Measurements from ENCODE around the gene SPECC1L. TPM values are rescaled to one million over a fixed set of nuclear protein-coding genes. Genes with fewer than 3 reads are reported as not detected.

SPECC1L gene
- total RNA-seq, 1 experiment from 2014 or later = 40.8 TPM

DNA sequence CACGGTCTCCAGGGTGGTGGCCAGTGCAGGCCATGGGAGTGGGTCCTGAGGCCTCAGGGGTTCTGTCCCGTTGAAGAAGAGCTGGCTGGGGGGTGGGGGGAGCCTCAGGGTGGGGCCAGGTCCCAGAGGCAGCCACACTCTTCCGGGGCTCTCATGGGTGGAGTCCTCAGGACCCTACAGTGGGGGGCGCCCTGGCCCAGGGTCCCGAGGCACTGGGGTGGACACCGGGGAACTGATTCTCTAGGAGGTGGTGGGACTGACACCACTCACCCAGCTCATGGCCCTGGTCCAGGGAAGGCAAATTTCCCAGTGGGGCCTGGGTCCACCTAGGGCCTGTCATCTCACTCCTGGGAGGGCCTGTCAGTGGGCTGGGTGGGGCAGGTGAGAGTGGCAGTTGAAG, 38.5 kb upstream of the SPECC1L start:
- POLR2A ChIA-PET = interaction anchor here (1.0 to 2.2 kb wide), 2 partner anchors 17 to 42 kb away, joined by 4 to 9 read pairs; no protein-coding TSS in a partner anchor
- Histone ChIP-seq H3K9ac (ENCODE audit: low read length) (no peak overlapping the region), H4K20me1 (ENCODE audit: insufficient read depth) (no peaks in the 10 kb centered on the region), H3K4me1 (ENCODE audit: control insufficient read depth in 1 of 2, insufficient read depth in 2 of 2, low read length in 2 of 2) (peaks cover 9 to 10% of the 10 kb centered on the region in 2 experiments; a peak in 3 of 4 replicates), H3K9me2 (ENCODE audit: insufficient read depth) (no peaks in the 10 kb centered on the region), H3K9me3 (ENCODE audit: control insufficient read depth in 1 of 2, insufficient read depth in 1 of 2, low read depth in 1 of 2, low read length in 2 of 2) (no peaks in the 10 kb centered on the region), H3K4me3 (replicated peaks in 1 of 2; ENCODE audit: low read depth in 1 of 2, low read length in 2 of 2) (no peak overlapping the region), H3K79me2 (ENCODE audit: insufficient read depth, low read length) (no peaks in the 10 kb centered on the region), H3K27me3 (ENCODE audit: insufficient read depth, low read length) (no peaks in the 10 kb centered on the region), H2AFZ (ENCODE audit: low read depth, low read length, poor library complexity, severe bottlenecking) (no peak overlapping the region), H3K27ac (ENCODE audit: low read depth, low read length) (peak overlapping the region; percentile 29; the same call in 1 of the 2 replicates), H3K36me3 (ENCODE audit: control insufficient read depth in 1 of 2, insufficient read depth in 2 of 2, low read length in 2 of 2) (no peaks in the 10 kb centered on the region), H3K4me2 (ENCODE audit: low read length) (no peak overlapping the region)
- intact Hi-C loops (cut with micrococcal nuclease) = no loop called here
- CTCF ChIA-PET = interaction anchor here (1.0 to 3.1 kb wide), 6 partner anchors 9 to 41 kb away, joined by 4 to 40 read pairs (median 6); no protein-coding TSS in a partner anchor
- DNase-seq (ENCODE audit: low read depth, low spot score) = no peak
- ATAC-seq = no peak
- RAD21 ChIA-PET (ENCODE audit: low non-redundant PET in 1 of 2, low total read pairs in 2 of 2, uncharacterized antibody in 2 of 2, unreplicated experiment in 2 of 2) = interaction anchor here in 1 of 2 experiments (0.6 to 2.0 kb wide), 2 partner anchors 26 to 42 kb away, joined by 4 to 13 read pairs; no protein-coding TSS in a partner anchor
- TF ChIP-seq RAD21 (IDR thresholded peaks at IDR 0.05; ENCODE audit: low read depth) (no peak), SP1 (IDR thresholded peaks at IDR 0.05; ENCODE audit: low read depth) (no peak), ZFX (IDR thresholded peaks at IDR 0.05) (no peak), ZNF274 (IDR thresholded peaks at IDR 0.05; ENCODE audit: low read depth, low read length) (no peak), SRF (IDR thresholded peaks at IDR 0.05; ENCODE audit: low read depth) (no peak), EGR1 (IDR thresholded peaks at IDR 0.05; ENCODE audit: low read depth) (no peak), JUND (IDR thresholded peaks at IDR 0.05) (no peak)
- TF ChIP-seq, protein P1, sequence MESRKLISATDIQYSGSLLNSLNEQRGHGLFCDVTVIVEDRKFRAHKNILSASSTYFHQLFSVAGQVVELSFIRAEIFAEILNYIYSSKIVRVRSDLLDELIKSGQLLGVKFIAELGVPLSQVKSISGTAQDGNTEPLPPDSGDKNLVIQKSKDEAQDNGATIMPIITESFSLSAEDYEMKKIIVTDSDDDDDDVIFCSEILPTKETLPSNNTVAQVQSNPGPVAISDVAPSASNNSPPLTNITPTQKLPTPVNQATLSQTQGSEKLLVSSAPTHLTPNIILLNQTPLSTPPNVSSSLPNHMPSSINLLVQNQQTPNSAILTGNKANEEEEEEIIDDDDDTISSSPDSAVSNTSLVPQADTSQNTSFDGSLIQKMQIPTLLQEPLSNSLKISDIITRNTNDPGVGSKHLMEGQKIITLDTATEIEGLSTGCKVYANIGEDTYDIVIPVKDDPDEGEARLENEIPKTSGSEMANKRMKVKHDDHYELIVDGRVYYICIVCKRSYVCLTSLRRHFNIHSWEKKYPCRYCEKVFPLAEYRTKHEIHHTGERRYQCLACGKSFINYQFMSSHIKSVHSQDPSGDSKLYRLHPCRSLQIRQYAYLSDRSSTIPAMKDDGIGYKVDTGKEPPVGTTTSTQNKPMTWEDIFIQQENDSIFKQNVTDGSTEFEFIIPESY (IDR thresholded peaks at IDR 0.05; ENCODE audit: extremely low read depth, insufficient replicate concordance, low read length) = no peak
- TF ChIP-seq, protein P2, sequence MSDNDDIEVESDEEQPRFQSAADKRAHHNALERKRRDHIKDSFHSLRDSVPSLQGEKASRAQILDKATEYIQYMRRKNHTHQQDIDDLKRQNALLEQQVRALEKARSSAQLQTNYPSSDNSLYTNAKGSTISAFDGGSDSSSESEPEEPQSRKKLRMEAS (IDR thresholded peaks at IDR 0.05) = no peak
- TF ChIP-seq, protein P3, sequence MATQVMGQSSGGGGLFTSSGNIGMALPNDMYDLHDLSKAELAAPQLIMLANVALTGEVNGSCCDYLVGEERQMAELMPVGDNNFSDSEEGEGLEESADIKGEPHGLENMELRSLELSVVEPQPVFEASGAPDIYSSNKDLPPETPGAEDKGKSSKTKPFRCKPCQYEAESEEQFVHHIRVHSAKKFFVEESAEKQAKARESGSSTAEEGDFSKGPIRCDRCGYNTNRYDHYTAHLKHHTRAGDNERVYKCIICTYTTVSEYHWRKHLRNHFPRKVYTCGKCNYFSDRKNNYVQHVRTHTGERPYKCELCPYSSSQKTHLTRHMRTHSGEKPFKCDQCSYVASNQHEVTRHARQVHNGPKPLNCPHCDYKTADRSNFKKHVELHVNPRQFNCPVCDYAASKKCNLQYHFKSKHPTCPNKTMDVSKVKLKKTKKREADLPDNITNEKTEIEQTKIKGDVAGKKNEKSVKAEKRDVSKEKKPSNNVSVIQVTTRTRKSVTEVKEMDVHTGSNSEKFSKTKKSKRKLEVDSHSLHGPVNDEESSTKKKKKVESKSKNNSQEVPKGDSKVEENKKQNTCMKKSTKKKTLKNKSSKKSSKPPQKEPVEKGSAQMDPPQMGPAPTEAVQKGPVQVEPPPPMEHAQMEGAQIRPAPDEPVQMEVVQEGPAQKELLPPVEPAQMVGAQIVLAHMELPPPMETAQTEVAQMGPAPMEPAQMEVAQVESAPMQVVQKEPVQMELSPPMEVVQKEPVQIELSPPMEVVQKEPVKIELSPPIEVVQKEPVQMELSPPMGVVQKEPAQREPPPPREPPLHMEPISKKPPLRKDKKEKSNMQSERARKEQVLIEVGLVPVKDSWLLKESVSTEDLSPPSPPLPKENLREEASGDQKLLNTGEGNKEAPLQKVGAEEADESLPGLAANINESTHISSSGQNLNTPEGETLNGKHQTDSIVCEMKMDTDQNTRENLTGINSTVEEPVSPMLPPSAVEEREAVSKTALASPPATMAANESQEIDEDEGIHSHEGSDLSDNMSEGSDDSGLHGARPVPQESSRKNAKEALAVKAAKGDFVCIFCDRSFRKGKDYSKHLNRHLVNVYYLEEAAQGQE (IDR thresholded peaks at IDR 0.05; ENCODE audit: low read depth) = no peak
- TF ChIP-seq, protein P4, sequence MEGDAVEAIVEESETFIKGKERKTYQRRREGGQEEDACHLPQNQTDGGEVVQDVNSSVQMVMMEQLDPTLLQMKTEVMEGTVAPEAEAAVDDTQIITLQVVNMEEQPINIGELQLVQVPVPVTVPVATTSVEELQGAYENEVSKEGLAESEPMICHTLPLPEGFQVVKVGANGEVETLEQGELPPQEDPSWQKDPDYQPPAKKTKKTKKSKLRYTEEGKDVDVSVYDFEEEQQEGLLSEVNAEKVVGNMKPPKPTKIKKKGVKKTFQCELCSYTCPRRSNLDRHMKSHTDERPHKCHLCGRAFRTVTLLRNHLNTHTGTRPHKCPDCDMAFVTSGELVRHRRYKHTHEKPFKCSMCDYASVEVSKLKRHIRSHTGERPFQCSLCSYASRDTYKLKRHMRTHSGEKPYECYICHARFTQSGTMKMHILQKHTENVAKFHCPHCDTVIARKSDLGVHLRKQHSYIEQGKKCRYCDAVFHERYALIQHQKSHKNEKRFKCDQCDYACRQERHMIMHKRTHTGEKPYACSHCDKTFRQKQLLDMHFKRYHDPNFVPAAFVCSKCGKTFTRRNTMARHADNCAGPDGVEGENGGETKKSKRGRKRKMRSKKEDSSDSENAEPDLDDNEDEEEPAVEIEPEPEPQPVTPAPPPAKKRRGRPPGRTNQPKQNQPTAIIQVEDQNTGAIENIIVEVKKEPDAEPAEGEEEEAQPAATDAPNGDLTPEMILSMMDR (IDR thresholded peaks at IDR 0.05 in 2 of 3, conservative IDR thresholded peaks at IDR 0.05 in 1 of 3; ENCODE audit: borderline replicate concordance in 1 of 3, insufficient read depth in 1 of 3, low read depth in 2 of 3, low read length in 2 of 3) = no peak
- TF ChIP-seq, protein P5, sequence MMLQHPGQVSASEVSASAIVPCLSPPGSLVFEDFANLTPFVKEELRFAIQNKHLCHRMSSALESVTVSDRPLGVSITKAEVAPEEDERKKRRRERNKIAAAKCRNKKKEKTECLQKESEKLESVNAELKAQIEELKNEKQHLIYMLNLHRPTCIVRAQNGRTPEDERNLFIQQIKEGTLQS (IDR thresholded peaks at IDR 0.05) = no peak
- no TSS peak for BruUV-seq (replicated peaks)
